ENCODE results near the gene GPR4. TPM values are rescaled to one million over a fixed set of nuclear protein-coding genes. Genes with fewer than 3 reads are reported as not detected.
A peak's percentile ranks its signal among the peaks of the same experiment; 100 is the strongest.
"Not testable (repeated sequence)": the region's sequence is repeated elsewhere in the genome, so short reads cannot be mapped to it uniquely, and the experiment has no call there.

The GPR4 gene
- total and polyA plus RNA-seq, 5 donors from 2014 or later = not detected

DNA sequence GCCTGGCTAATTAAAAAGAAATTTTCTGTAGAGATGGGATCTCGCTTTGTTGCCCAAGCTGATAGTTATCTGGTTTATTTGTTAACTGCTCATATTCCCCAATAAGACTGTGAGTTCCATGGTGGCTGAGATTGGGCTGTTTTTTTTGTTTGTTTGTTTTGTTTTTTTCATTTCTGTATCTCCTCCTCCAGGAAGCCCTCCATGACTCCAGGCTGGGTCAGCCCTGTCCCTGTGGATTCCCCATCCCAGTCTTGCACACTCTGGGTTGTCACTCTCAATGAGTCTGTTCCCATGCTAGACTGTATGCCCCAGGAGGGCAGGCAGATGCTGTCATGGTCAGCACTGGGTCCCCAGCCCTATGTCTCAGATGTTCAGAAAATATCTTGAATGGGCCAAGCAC is 34.3 kb upstream of the GPR4 start:
- H3K9me3 ChIP-seq (ENCODE audit: control insufficient read depth in 2 of 2, low read length in 2 of 2) = no peaks in the 10 kb centered on the region
- H3K9me3 Mint-ChIP-seq = no peaks in the 10 kb centered on the region
- H3K4me3 ChIP-seq (ENCODE audit: low read depth, low read length) = no peak overlapping the region
- ATAC-seq (ENCODE audit: low read depth in 2 of 2) (no peak), DNase-seq (no peak)
- no peak overlapping the region for H3K27ac ChIP-seq (ENCODE audit: insufficient read depth, low read length, poor library complexity, severe bottlenecking)
- H3K27me3 Mint-ChIP-seq = no peaks in the 10 kb centered on the region
- H3K27me3 ChIP-seq (ENCODE audit: control insufficient read depth, insufficient read depth, low read length) = no peaks in the 10 kb centered on the region
- no peak overlapping the region for H3K27ac Mint-ChIP-seq
- H3K4me1 Mint-ChIP-seq = peaks cover 7 to 37% (median 13%) of the 10 kb centered on the region in 4 donors
- peaks cover 3% of the 10 kb centered on the region for H3K36me3 Mint-ChIP-seq
- H3K4me1 ChIP-seq (ENCODE audit: control insufficient read depth, insufficient read depth, low read length, poor library complexity, severe bottlenecking) = peaks cover 28% of the 10 kb centered on the region
- H3K36me3 ChIP-seq (ENCODE audit: control insufficient read depth, insufficient read depth, low read length) = peaks cover 3% of the 10 kb centered on the region
- peak overlapping the region in 1 of 4 donors; percentile 58 for H3K4me3 Mint-ChIP-seq

- peak overlapping the region in 1 of 3 donors; percentile 32 for H3K27ac Mint-ChIP-seq
- H3K27me3 Mint-ChIP-seq = no peaks in the 10 kb centered on the region
- ATAC-seq (ENCODE audit: low read depth in 2 of 2) (no peak), DNase-seq (peak in 1 of 3 donors; percentile 8)
- Histone ChIP-seq H3K36me3 (ENCODE audit: control insufficient read depth, insufficient read depth, low read length) (peaks cover 18% of the 10 kb centered on the region), H3K27me3 (ENCODE audit: control insufficient read depth, insufficient read depth, low read length) (no peaks in the 10 kb centered on the region), H3K4me3 (ENCODE audit: low read depth, low read length) (no peak overlapping the region), H3K27ac (ENCODE audit: insufficient read depth, low read length, poor library complexity, severe bottlenecking) (no peak overlapping the region), H3K9me3 (ENCODE audit: control insufficient read depth in 2 of 2, low read length in 2 of 2) (no peaks in the 10 kb centered on the region), H3K4me1 (ENCODE audit: control insufficient read depth, insufficient read depth, low read length, poor library complexity, severe bottlenecking) (no peaks in the 10 kb centered on the region)
- H3K9me3 Mint-ChIP-seq = no peaks in the 10 kb centered on the region
- H3K4me1 Mint-ChIP-seq = peaks cover 0 to 8% (median 0%) of the 10 kb centered on the region in 4 donors
- peak overlapping the region in 1 of 4 donors; percentile 1 for H3K4me3 Mint-ChIP-seq
- no peaks in the 10 kb centered on the region for H3K36me3 Mint-ChIP-seq
Observed at GRCh38 chr19:45632468-45633196, 30.6 kb upstream of the GPR4 start.

DNA sequence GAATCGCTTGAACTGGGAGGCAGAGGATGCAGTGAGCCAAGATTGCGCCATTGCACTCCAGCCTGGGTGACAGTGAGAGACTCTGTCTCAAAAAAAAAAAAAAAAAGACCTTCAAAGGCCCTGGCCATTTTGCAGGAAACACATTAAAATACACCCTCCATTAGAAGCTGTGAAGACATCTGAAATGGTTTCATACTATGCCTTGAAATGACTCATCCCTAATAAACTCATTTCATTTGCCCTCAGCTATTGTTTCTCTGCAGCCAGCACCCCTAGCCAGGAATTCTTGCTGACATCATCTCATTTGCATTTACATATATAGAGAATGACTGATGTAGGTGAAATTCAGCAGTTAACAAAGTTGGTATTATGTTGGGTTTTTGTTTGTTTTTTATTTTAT is 28.5 kb upstream of the GPR4 start:
- H3K4me1 Mint-ChIP-seq = peaks cover 0 to 5% (median 0%) of the 10 kb centered on the region in 4 donors
- Histone ChIP-seq H3K4me1 (ENCODE audit: control insufficient read depth, insufficient read depth, low read length, poor library complexity, severe bottlenecking) (no peaks in the 10 kb centered on the region), H3K9me3 (ENCODE audit: control insufficient read depth in 2 of 2, low read length in 2 of 2) (no peaks in the 10 kb centered on the region), H3K4me3 (ENCODE audit: low read depth, low read length) (no peak overlapping the region), H3K36me3 (ENCODE audit: control insufficient read depth, insufficient read depth, low read length) (peaks cover 29% of the 10 kb centered on the region), H3K27ac (ENCODE audit: insufficient read depth, low read length, poor library complexity, severe bottlenecking) (no peak overlapping the region), H3K27me3 (ENCODE audit: control insufficient read depth, insufficient read depth, low read length) (no peaks in the 10 kb centered on the region)
- no peaks in the 10 kb centered on the region for H3K27me3 Mint-ChIP-seq
- H3K36me3 Mint-ChIP-seq = peaks cover 3% of the 10 kb centered on the region
- DNase-seq (peak in 1 of 3 donors; percentile 47), ATAC-seq (ENCODE audit: low read depth in 2 of 2) (no peak)
- H3K27ac Mint-ChIP-seq = no peak overlapping the region
- no peaks in the 10 kb centered on the region for H3K9me3 Mint-ChIP-seq
- no peak overlapping the region for H3K4me3 Mint-ChIP-seq

GRCh38 chr19:45629704-45630103 is 27.7 kb upstream of the GPR4 start:
- Mint-ChIP-seq H3K4me3 (no peak overlapping the region), H3K4me1 (peaks cover 0 to 5% (median 0%) of the 10 kb centered on the region in 4 donors), H3K27ac (peak overlapping the region in 2 of 3 donors; percentile 14 to 31), H3K27me3 (no peaks in the 10 kb centered on the region), H3K9me3 (no peaks in the 10 kb centered on the region), H3K36me3 (peaks cover 4% of the 10 kb centered on the region)
- DNase-seq = no peak
- no peak for ATAC-seq (ENCODE audit: low read depth in 2 of 2)
- H3K27me3 ChIP-seq (ENCODE audit: control insufficient read depth, insufficient read depth, low read length) = no peaks in the 10 kb centered on the region
- no peak overlapping the region for H3K27ac ChIP-seq (ENCODE audit: insufficient read depth, low read length, poor library complexity, severe bottlenecking)
- peaks cover 31% of the 10 kb centered on the region for H3K36me3 ChIP-seq (ENCODE audit: control insufficient read depth, insufficient read depth, low read length)
- no peaks in the 10 kb centered on the region for H3K4me1 ChIP-seq (ENCODE audit: control insufficient read depth, insufficient read depth, low read length, poor library complexity, severe bottlenecking)
- no peaks in the 10 kb centered on the region for H3K9me3 ChIP-seq (ENCODE audit: control insufficient read depth in 2 of 2, low read length in 2 of 2)
- no peak overlapping the region for H3K4me3 ChIP-seq (ENCODE audit: low read depth, low read length)

GRCh38 chr19:45628219-45628618 is 26.2 kb upstream of the GPR4 start:
- not testable (repeated sequence) for H3K27ac ChIP-seq (ENCODE audit: insufficient read depth, low read length, poor library complexity, severe bottlenecking); ATAC-seq (ENCODE audit: low read depth in 2 of 2); H3K27ac Mint-ChIP-seq; H3K9me3 Mint-ChIP-seq; H3K9me3 ChIP-seq (ENCODE audit: control insufficient read depth in 2 of 2, low read length in 2 of 2); H3K4me1 ChIP-seq (ENCODE audit: control insufficient read depth, insufficient read depth, low read length, poor library complexity, severe bottlenecking); H3K4me3 ChIP-seq (ENCODE audit: low read depth, low read length); DNase-seq; H3K4me3 Mint-ChIP-seq; H3K27me3 Mint-ChIP-seq; H3K4me1 Mint-ChIP-seq; H3K27me3 ChIP-seq (ENCODE audit: control insufficient read depth, insufficient read depth, low read length)
- H3K36me3 ChIP-seq (ENCODE audit: control insufficient read depth, insufficient read depth, low read length) = peaks cover 43% of the 10 kb centered on the region
- peaks cover 12% of the 10 kb centered on the region for H3K36me3 Mint-ChIP-seq

DNA sequence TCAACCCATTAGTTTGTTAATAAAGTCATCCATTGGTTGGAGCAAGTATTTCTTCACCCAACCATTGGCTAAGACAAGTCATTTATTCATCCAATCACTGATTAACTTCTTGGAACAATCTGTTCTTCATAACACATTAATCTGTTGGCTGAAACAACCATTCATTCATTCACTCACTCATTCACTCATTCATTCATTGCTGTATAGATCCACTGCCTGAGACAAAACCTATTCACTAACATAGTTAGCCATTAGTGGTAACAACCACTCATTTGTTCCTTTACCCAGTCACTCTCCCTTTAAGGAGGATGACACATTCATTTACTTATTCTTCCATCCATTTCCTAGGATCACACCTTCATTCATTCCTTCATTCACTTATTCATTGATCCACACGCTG is 22.0 kb upstream of the GPR4 start:
- Mint-ChIP-seq H3K27ac (no peak overlapping the region), H3K27me3 (no peaks in the 10 kb centered on the region), H3K4me1 (peaks cover 0 to 6% (median 0%) of the 10 kb centered on the region in 4 donors), H3K4me3 (no peak overlapping the region), H3K36me3 (peaks cover 20% of the 10 kb centered on the region), H3K9me3 (peaks cover 0 to 1% (median 0%) of the 10 kb centered on the region in 7 donors)
- no peak for DNase-seq
- Histone ChIP-seq H3K27ac (ENCODE audit: insufficient read depth, low read length, poor library complexity, severe bottlenecking) (no peak overlapping the region), H3K4me3 (ENCODE audit: low read depth, low read length) (no peak overlapping the region), H3K36me3 (ENCODE audit: control insufficient read depth, insufficient read depth, low read length) (peaks cover 62% of the 10 kb centered on the region), H3K27me3 (ENCODE audit: control insufficient read depth, insufficient read depth, low read length) (no peaks in the 10 kb centered on the region), H3K4me1 (ENCODE audit: control insufficient read depth, insufficient read depth, low read length, poor library complexity, severe bottlenecking) (no peaks in the 10 kb centered on the region), H3K9me3 (ENCODE audit: control insufficient read depth in 2 of 2, low read length in 2 of 2) (no peaks in the 10 kb centered on the region)
- no peak for ATAC-seq (ENCODE audit: low read depth in 2 of 2)

DNA sequence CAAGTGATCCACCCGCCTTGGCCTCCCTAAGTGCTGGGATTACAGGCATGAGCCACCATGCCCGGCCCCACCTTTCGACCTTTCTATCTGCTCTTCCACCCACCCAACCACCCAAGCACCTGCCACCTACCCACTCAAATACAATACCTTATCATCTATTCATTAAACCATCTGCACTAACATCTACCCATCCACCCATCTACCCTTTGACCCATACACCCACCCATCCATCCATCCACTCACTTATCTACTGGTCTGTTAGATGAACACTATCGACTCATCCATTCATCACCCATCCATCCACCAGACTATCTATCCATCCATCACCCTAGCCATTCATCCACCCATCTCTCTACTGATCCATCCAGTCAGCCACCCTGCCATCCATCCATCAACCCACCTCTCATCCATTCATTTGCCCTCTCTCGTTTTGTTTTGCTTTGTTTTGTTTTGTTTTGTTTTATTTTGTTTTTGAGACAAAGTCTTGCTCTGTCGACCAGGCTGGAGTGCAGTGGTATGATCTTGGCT is 20.0 kb upstream of the GPR4 start:
- peaks cover 0 to 1% (median 0%) of the 10 kb centered on the region in 7 donors for H3K9me3 Mint-ChIP-seq
- Histone ChIP-seq H3K27ac (ENCODE audit: insufficient read depth, low read length, poor library complexity, severe bottlenecking) (no peak overlapping the region), H3K4me1 (ENCODE audit: control insufficient read depth, insufficient read depth, low read length, poor library complexity, severe bottlenecking) (no peaks in the 10 kb centered on the region), H3K36me3 (ENCODE audit: control insufficient read depth, insufficient read depth, low read length) (peaks cover 63% of the 10 kb centered on the region), H3K27me3 (ENCODE audit: control insufficient read depth, insufficient read depth, low read length) (no peaks in the 10 kb centered on the region), H3K9me3 (ENCODE audit: control insufficient read depth in 2 of 2, low read length in 2 of 2) (no peaks in the 10 kb centered on the region), H3K4me3 (ENCODE audit: low read depth, low read length) (no peak overlapping the region)
- peaks cover 23% of the 10 kb centered on the region for H3K36me3 Mint-ChIP-seq
- no peak overlapping the region for H3K4me3 Mint-ChIP-seq
- no peak for DNase-seq
- peak overlapping the region in 2 of 3 donors; percentile 64 to 90 for H3K27ac Mint-ChIP-seq
- no peaks in the 10 kb centered on the region for H3K27me3 Mint-ChIP-seq
- no peak for ATAC-seq (ENCODE audit: low read depth in 2 of 2)
- H3K4me1 Mint-ChIP-seq = peaks cover 0 to 6% (median 0%) of the 10 kb centered on the region in 4 donors

GRCh38 chr19:45621389-45621788 is 19.4 kb upstream of the GPR4 start:
- H3K27ac ChIP-seq (ENCODE audit: insufficient read depth, low read length, poor library complexity, severe bottlenecking) = no peak overlapping the region
- no peaks in the 10 kb centered on the region for H3K27me3 ChIP-seq (ENCODE audit: control insufficient read depth, insufficient read depth, low read length)
- peaks cover 58% of the 10 kb centered on the region for H3K36me3 ChIP-seq (ENCODE audit: control insufficient read depth, insufficient read depth, low read length)
- no peak overlapping the region for H3K27ac Mint-ChIP-seq
- H3K4me1 Mint-ChIP-seq = peaks cover 0 to 6% (median 0%) of the 10 kb centered on the region in 4 donors
- no peaks in the 10 kb centered on the region for H3K27me3 Mint-ChIP-seq
- H3K4me3 Mint-ChIP-seq = no peak overlapping the region
- H3K9me3 Mint-ChIP-seq = peaks cover 0 to 1% (median 0%) of the 10 kb centered on the region in 7 donors
- H3K4me3 ChIP-seq (ENCODE audit: low read depth, low read length) = no peak overlapping the region
- DNase-seq = no peak
- H3K9me3 ChIP-seq (ENCODE audit: control insufficient read depth in 2 of 2, low read length in 2 of 2) = no peaks in the 10 kb centered on the region
- H3K4me1 ChIP-seq (ENCODE audit: control insufficient read depth, insufficient read depth, low read length, poor library complexity, severe bottlenecking) = no peaks in the 10 kb centered on the region
- ATAC-seq (ENCODE audit: low read depth in 2 of 2) = no peak
- peaks cover 23% of the 10 kb centered on the region for H3K36me3 Mint-ChIP-seq

All from CD4-positive, CD25-positive, alpha-beta regulatory T cell (primary cell).